Measurements from ENCODE around the gene GPR37.
A peak's percentile ranks its signal among the peaks of the same experiment; 100 is the strongest.

The GPR37 gene

GRCh38 chr7:124780056-124780455 is 14.5 kb upstream of the GPR37 start:
- DNase-seq = no peak

- no peak for DNase-seq
Observed at GRCh38 chr7:124779620-124780019, 14.0 kb upstream of the GPR37 start.

- DNase-seq = no peak
Observed at GRCh38 chr7:124779194-124779593, 13.6 kb upstream of the GPR37 start.

GRCh38 chr7:124777268-124777667 is 11.7 kb upstream of the GPR37 start:
- DNase-seq = no peak

GRCh38 chr7:124776153-124776552 is 10.6 kb upstream of the GPR37 start:
- no peak for DNase-seq

- no peak for DNase-seq
Observed at GRCh38 chr7:124775422-124775821, 9.8 kb upstream of the GPR37 start.

- no peak for DNase-seq
Observed at GRCh38 chr7:124773938-124774337, 8.3 kb upstream of the GPR37 start.

GRCh38 chr7:124773339-124773738 is 7.7 kb upstream of the GPR37 start:
- DNase-seq = no peak

- DNase-seq = no peak
Observed at GRCh38 chr7:124769136-124769535, 3.5 kb upstream of the GPR37 start.

- DNase-seq = no peak
Observed at GRCh38 chr7:124768525-124768924, 2.9 kb upstream of the GPR37 start.

GRCh38 chr7:124764847-124765400 is 668 bp downstream of the GPR37 start:
- peak; percentile 20 for DNase-seq

GRCh38 chr7:124764051-124764846 is 1.3 kb downstream of the GPR37 start:
- no peak for DNase-seq

GRCh38 chr7:124762611-124763143 is 2.9 kb downstream of the GPR37 start:
- peak; percentile 29 for DNase-seq

- no peak for DNase-seq
Observed at GRCh38 chr7:124761164-124761715, 4.4 kb downstream of the GPR37 start.

- DNase-seq = no peak
Observed at GRCh38 chr7:124758327-124758726, 7.3 kb downstream of the GPR37 start.

GRCh38 chr7:124754576-124755268 is 10.9 kb downstream of the GPR37 start:
- DNase-seq = no peak

GRCh38 chr7:124752310-124752709 is 13.3 kb downstream of the GPR37 start:
- DNase-seq = no peak

GRCh38 chr7:124751027-124751426 is 14.6 kb downstream of the GPR37 start:
- no peak for DNase-seq

- DNase-seq = no peak
Observed at GRCh38 chr7:124747072-124747471, 18.5 kb downstream of the GPR37 start.

- DNase-seq = no peak
Observed at GRCh38 chr7:124738639-124739038, 27.0 kb downstream of the GPR37 start.

- no peak for DNase-seq
Observed at GRCh38 chr7:124737760-124738300, 27.8 kb downstream of the GPR37 start.

GRCh38 chr7:124728610-124729009 is 37.0 kb downstream of the GPR37 start:
- no peak for DNase-seq

GRCh38 chr7:124724507-124725192 is 40.9 kb downstream of the GPR37 start:
- no peak for DNase-seq
